PC-3 (cell line): ENCODE data around the gene TEPSIN. TPM values are rescaled to one million over a fixed set of nuclear protein-coding genes. Genes with fewer than 3 reads are reported as not detected.

ENCODE experiments used
- ATAC-seq: fragments of 200-7000 bp; cut with Tn5 transposase; 2 replicates; pipeline ENCODE4 v1.9.1; 2020; ENCODE audit warnings: mild to moderate bottlenecking, moderate library complexity
- BruUV-seq: library from RNA; stranded (reverse); fragments of 400-500 nt; replicated peaks from 2 replicates; lab custom pipeline; 2021; lab: Mats Ljungman, UMichigan
- CTCF ChIA-PET: fragments of 300-600 bp; sonication (Branson Sonifier 250); formaldehyde crosslinking; loops from one replicate; lab custom pipeline; 2022; ENCODE audit warnings: antibody characterized with exemption; lab: Charles Lee
- POLR2A ChIA-PET: fragments of 300-600 bp; sonication (Branson Sonifier 250); formaldehyde crosslinking; loops from one replicate; lab custom pipeline; 2022; ENCODE audit warnings: antibody characterized with exemption; ENCODE audit not compliant: unreplicated experiment; lab: Charles Lee
- DNase-seq: peaks from one replicate; pipeline ENCODE4 v3.0.0-alpha.2; 2015
- H2AFZ ChIP-seq: fragments of 300-600 bp; sonication (generic); 2 replicates; pipeline ENCODE4 v1.6.0; 2016; ENCODE audit warnings: antibody characterized with exemption, low read length
- H3F3A ChIP-seq: fragments of 300-600 bp; sonication (generic); one replicate; pipeline ENCODE4 v1.6.0; 2017; ENCODE audit warnings: antibody characterized with exemption, low read length, control low read depth, mild to moderate bottlenecking; ENCODE audit not compliant: unreplicated experiment
- H3K27ac ChIP-seq: fragments of 300-600 bp; sonication (generic); 2 replicates; pipeline ENCODE4 v1.5.1; 2016; ENCODE audit warnings: mild to moderate bottlenecking, low read length
- H3K27me3 ChIP-seq: fragments of 300-600 bp; sonication (generic); 2 replicates; pipeline ENCODE4 v1.6.1; 2016; ENCODE audit warnings: low read length, mixed read lengths
- H3K36me3 ChIP-seq: fragments of 300-600 bp; sonication (generic); 2 replicates; pipeline ENCODE4 v1.6.1; 2016; ENCODE audit warnings: low read depth, mixed run types, low read length, mixed read lengths
- H3K4me1 ChIP-seq: fragments of 300-600 bp; sonication (generic); 2 replicates; pipeline ENCODE4 v1.5.1; 2016; ENCODE audit warnings: low read length; ENCODE audit not compliant: insufficient read depth
- H3K4me2 ChIP-seq: fragments of 300-600 bp; sonication (generic); 2 replicates; pipeline ENCODE4 v1.6.0; 2016; ENCODE audit warnings: low read length
- H3K4me3 ChIP-seq: fragments of 300-600 bp; sonication (generic); 2 replicates; pipeline ENCODE4 v1.5.1; 2016; ENCODE audit warnings: mild to moderate bottlenecking, low read length, mixed read lengths
- H3K79me2 ChIP-seq: fragments of 300-600 bp; sonication (generic); 2 replicates; pipeline ENCODE4 v1.6.1; 2017; ENCODE audit warnings: low read length, mixed read lengths
- H3K9ac ChIP-seq: fragments of 300-600 bp; sonication (generic); 2 replicates; pipeline ENCODE4 v1.6.0; 2016; ENCODE audit warnings: mild to moderate bottlenecking, low read length
- H3K9me2 ChIP-seq: fragments of 300-600 bp; sonication (generic); replicated peaks from 2 replicates; pipeline ENCODE4 v1.6.1; 2016; ENCODE audit warnings: mixed run types, low read length, mixed read lengths
- H3K9me3 ChIP-seq: fragments of 300-600 bp; sonication (generic); 2 replicates; pipeline ENCODE4 v1.6.1; 2016; ENCODE audit warnings: low read length, mixed read lengths
- H4K20me1 ChIP-seq: fragments of 300-600 bp; sonication (generic); 2 replicates; pipeline ENCODE4 v1.6.1; 2016; ENCODE audit warnings: low read length, mixed read lengths
- CTCF ChIP-seq: fragments of 300-600 bp; sonication (generic); conservative IDR thresholded peaks from 2 replicates; pipeline ENCODE4 v1.5.1; 2017; ENCODE audit warnings: antibody characterized with exemption, low read depth, mild to moderate bottlenecking, low read length
- EZH2 ChIP-seq: fragments of 300-600 bp; sonication (generic); IDR thresholded peaks from one replicate; pipeline ENCODE4 v1.6.1; 2017; ENCODE audit warnings: antibody characterized with exemption, mild to moderate bottlenecking, low read length; ENCODE audit not compliant: unreplicated experiment
- EZH2phosphoT487 ChIP-seq: fragments of 300-600 bp; sonication (generic); IDR thresholded peaks from 2 replicates; pipeline ENCODE4 v1.6.1; 2018; ENCODE audit warnings: mild to moderate bottlenecking, antibody characterized with exemption, low read length, borderline replicate concordance
- intact Hi-C: fragments of 100-400 bp; cut with micrococcal nuclease; formaldehyde crosslinking; loops from 2 replicates; pipeline ENCODE4 v1.9.0; 2023
- total RNA-seq: library from RNA; depleted of rRNA; stranded (reverse); fragments of >200 nt; gene quantifications from 2 replicates; pipeline ENCODE4 v1.2.3, GENCODE V29; 2014

The TEPSIN gene
- total RNA-seq, 1 experiment from 2014 or later = 28.8 TPM

GRCh38 chr17:81203136-81203535, 35.7 kb downstream of the TEPSIN start:
- CTCF ChIA-PET = no interaction called here

DNA sequence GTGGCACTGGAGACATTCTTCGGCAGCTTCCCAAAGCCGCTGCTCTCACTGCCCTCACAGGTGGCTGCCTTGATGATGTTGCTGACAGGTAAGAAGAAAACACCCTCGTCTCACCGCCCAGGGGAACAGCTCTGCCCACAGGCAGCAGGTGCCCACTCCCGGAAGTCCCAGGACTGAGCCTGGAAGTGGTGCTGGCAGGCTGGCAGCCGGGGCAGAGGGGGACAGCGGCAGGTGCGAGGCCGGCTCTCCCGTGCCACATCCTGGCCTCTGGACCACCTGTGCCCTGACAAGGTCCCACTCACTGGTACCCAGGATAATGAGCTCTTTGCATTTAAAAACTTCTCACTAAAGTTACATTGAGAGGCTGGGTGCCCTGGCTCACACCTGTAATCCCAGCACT, 36.5 kb downstream of the TEPSIN start:
- no TSS peak for BruUV-seq
- Histone ChIP-seq H3K27me3 (no peaks in the 10 kb centered on the region), H3K4me2 (no peak overlapping the region), H3K4me1 (no peaks in the 10 kb centered on the region), H3K9ac (no peak overlapping the region), H3K79me2 (no peaks in the 10 kb centered on the region), H3F3A (no peaks in the 10 kb centered on the region), H3K9me3 (no peaks in the 10 kb centered on the region), H4K20me1 (no peaks in the 10 kb centered on the region), H3K27ac (no peak overlapping the region), H2AFZ (no peak overlapping the region), H3K4me3 (no peak overlapping the region), H3K9me2 (no peaks in the 10 kb centered on the region), H3K36me3 (no peaks in the 10 kb centered on the region)
- ATAC-seq = no peak
- POLR2A ChIA-PET = no interaction called here
- CTCF ChIA-PET = no interaction called here
- no peak for DNase-seq
- intact Hi-C loops = no loop called here
- TF ChIP-seq EZH2 (no peak), EZH2phosphoT487 (no peak), CTCF (no peak)

More at GRCh38 chr17:81203136-81203535, 35.7 kb downstream of the TEPSIN start:
- no TSS peak for BruUV-seq
- POLR2A ChIA-PET = no interaction called here
- H4K20me1 ChIP-seq = no peaks in the 10 kb centered on the region
- no peak overlapping the region for H3K4me3 ChIP-seq
- no peaks in the 10 kb centered on the region for H3K9me2 ChIP-seq
- TF ChIP-seq EZH2phosphoT487 (no peak), CTCF (no peak), EZH2 (no peak)
- no peaks in the 10 kb centered on the region for H3K9me3 ChIP-seq
- no peaks in the 10 kb centered on the region for H3K36me3 ChIP-seq
- no peaks in the 10 kb centered on the region for H3K27me3 ChIP-seq
- H3K27ac ChIP-seq = no peak overlapping the region
- H3K4me2 ChIP-seq = no peak overlapping the region
- intact Hi-C loops = no loop called here
- no peak for ATAC-seq
- no peaks in the 10 kb centered on the region for H3K79me2 ChIP-seq
- H2AFZ ChIP-seq = no peak overlapping the region
- DNase-seq = no peak
- no peaks in the 10 kb centered on the region for H3F3A ChIP-seq
- no peaks in the 10 kb centered on the region for H3K4me1 ChIP-seq
- no peak overlapping the region for H3K9ac ChIP-seq

GRCh38 chr17:81200695-81201580, 37.9 kb downstream of the TEPSIN start:
- no peak overlapping the region for H2AFZ ChIP-seq
- ATAC-seq = peak; percentile 96

More at GRCh38 chr17:81200695-81201580, 37.9 kb downstream of the TEPSIN start:
- H3K27me3 ChIP-seq = no peaks in the 10 kb centered on the region
- ChIA-PET CTCF (interaction anchor here (0.6 kb wide), 2 partner anchors 58 to 947 kb away, joined by 3 read pairs; no protein-coding TSS in a partner anchor), POLR2A (no interaction called here)
- no peak overlapping the region for H3K27ac ChIP-seq
- H3F3A ChIP-seq = no peaks in the 10 kb centered on the region
- H3K36me3 ChIP-seq = no peaks in the 10 kb centered on the region
- BruUV-seq = no TSS peak
- DNase-seq = peak; percentile 79
- H3K4me3 ChIP-seq = no peak overlapping the region
- H3K9me3 ChIP-seq = no peaks in the 10 kb centered on the region
- no peaks in the 10 kb centered on the region for H3K9me2 ChIP-seq
- TF ChIP-seq EZH2 (no peak), CTCF (peak; percentile 62)
- no peak overlapping the region for H3K9ac ChIP-seq
- H3K4me1 ChIP-seq = no peaks in the 10 kb centered on the region
- H3K79me2 ChIP-seq = no peaks in the 10 kb centered on the region
- no peaks in the 10 kb centered on the region for H4K20me1 ChIP-seq
- no peak overlapping the region for H3K4me2 ChIP-seq
- intact Hi-C loops = loop anchor here (2.0 kb wide), 1 partner anchor 58 kb away; no protein-coding TSS in a partner anchor
